Measurements from ENCODE around the gene KRT33A.

DNA sequence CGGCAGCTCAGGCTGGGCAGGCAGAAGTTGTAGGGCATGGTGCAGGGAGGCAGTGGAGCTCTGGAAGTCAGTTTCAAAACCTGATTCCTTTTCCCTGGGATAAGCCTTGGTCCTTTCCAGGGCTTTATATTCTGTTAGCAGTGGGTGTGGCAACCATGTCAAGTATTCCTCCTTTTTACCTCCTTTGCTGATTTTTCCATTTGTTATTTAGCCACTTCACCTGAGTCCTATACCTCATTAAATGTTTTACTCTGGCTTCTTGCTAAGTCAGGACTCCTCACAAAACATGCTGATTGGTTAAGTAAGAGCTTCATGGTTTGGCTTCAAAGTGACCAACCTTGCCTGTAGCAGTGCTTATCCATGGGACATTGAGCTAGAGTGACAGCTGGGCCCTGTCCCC, 19.1 kb upstream of the KRT33A start, which contains the start of gene KRT33B:
- TF ChIP-seq EZH2phosphoT487 (IDR thresholded peaks at IDR 0.05; ENCODE audit: low read length) (no peak), EZH2 (optimal IDR thresholded peaks at IDR 0.05; ENCODE audit: low read depth, low read length) (no peak)
- TF ChIP-seq, protein P1, sequence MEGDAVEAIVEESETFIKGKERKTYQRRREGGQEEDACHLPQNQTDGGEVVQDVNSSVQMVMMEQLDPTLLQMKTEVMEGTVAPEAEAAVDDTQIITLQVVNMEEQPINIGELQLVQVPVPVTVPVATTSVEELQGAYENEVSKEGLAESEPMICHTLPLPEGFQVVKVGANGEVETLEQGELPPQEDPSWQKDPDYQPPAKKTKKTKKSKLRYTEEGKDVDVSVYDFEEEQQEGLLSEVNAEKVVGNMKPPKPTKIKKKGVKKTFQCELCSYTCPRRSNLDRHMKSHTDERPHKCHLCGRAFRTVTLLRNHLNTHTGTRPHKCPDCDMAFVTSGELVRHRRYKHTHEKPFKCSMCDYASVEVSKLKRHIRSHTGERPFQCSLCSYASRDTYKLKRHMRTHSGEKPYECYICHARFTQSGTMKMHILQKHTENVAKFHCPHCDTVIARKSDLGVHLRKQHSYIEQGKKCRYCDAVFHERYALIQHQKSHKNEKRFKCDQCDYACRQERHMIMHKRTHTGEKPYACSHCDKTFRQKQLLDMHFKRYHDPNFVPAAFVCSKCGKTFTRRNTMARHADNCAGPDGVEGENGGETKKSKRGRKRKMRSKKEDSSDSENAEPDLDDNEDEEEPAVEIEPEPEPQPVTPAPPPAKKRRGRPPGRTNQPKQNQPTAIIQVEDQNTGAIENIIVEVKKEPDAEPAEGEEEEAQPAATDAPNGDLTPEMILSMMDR (IDR thresholded peaks at IDR 0.05; ENCODE audit: low read length): no peak

All from MM.1S (cell line).